Mucosa of rectum (tissue), 2 donors: ENCODE results near the gene ANKRD36C.
"Not testable (repeated sequence)": the region's sequence is repeated elsewhere in the genome, so short reads cannot be mapped to it uniquely, and the experiment has no call there.

Experiments
- H3K27ac ChIP-seq, 2 donors: one replicate each; pipeline ENCODE4 v1.7.0; 2013; ENCODE audit warnings: inconsistent platforms in 2 of 2, low read depth in 2 of 2, low read length in 2 of 2
- H3K27me3 ChIP-seq, 2 donors: one replicate each; pipeline ENCODE4 v1.7.0; 2013; ENCODE audit warnings: low read length in 2 of 2; ENCODE audit not compliant: control insufficient read depth in 2 of 2, insufficient read depth in 2 of 2
- H3K36me3 ChIP-seq, 2 donors: one replicate each; pipeline ENCODE4 v1.7.0; 2013; ENCODE audit warnings: low read length in 2 of 2; ENCODE audit not compliant: control insufficient read depth in 2 of 2, insufficient read depth in 2 of 2
- H3K4me1 ChIP-seq, 2 donors: one replicate each; pipeline ENCODE4 v1.7.0; 2013; ENCODE audit warnings: low read length in 2 of 2, mild to moderate bottlenecking in 1 of 2; ENCODE audit not compliant: control insufficient read depth in 2 of 2, insufficient read depth in 2 of 2
- H3K4me3 ChIP-seq, 2 donors: one replicate each; pipeline ENCODE4 v1.7.0; 2013; ENCODE audit warnings: low read length in 2 of 2
- H3K9ac ChIP-seq, 2 donors: one replicate each; pipeline ENCODE4 v1.7.0; 2013; ENCODE audit warnings: low read length in 2 of 2, low read depth in 1 of 2, mild to moderate bottlenecking in 1 of 2
- H3K9me3 ChIP-seq, 2 donors: one replicate each; pipeline ENCODE4 v1.7.0; 2013; ENCODE audit warnings: low read length in 2 of 2; ENCODE audit not compliant: control insufficient read depth in 2 of 2
- donor health status: healthy.
- donor health status: Normal muscosa, but diverticular disease.

Gene ANKRD36C

GRCh38 chr2:95799147-95799889 is 192.3 kb downstream of the ANKRD36C start:
- not testable (repeated sequence) for H3K4me1 ChIP-seq, H3K36me3 ChIP-seq, H3K27me3 ChIP-seq, H3K9me3 ChIP-seq, H3K9ac ChIP-seq, H3K4me3 ChIP-seq, H3K27ac ChIP-seq

- H3K4me1 ChIP-seq, H3K9me3 ChIP-seq, H3K4me3 ChIP-seq, H3K27ac ChIP-seq, H3K36me3 ChIP-seq, H3K9ac ChIP-seq, H3K27me3 ChIP-seq: not testable (repeated sequence)
Observed at GRCh38 chr2:95796249-95797099, 195.2 kb downstream of the ANKRD36C start.

- H3K4me1 ChIP-seq, H3K27me3 ChIP-seq, H3K4me3 ChIP-seq, H3K9me3 ChIP-seq, H3K9ac ChIP-seq, H3K27ac ChIP-seq, H3K36me3 ChIP-seq: not testable (repeated sequence)
Observed at GRCh38 chr2:95793970-95794369, 197.7 kb downstream of the ANKRD36C start.

- H3K4me1 ChIP-seq: not testable (repeated sequence)
Observed at GRCh38 chr2:95790180-95790579, 201.4 kb downstream of the ANKRD36C start.

GRCh38 chr2:95789385-95789784 is 202.2 kb downstream of the ANKRD36C start:
- H3K4me3 ChIP-seq, H3K27ac ChIP-seq, H3K9me3 ChIP-seq, H3K9ac ChIP-seq, H3K4me1 ChIP-seq, H3K27me3 ChIP-seq, H3K36me3 ChIP-seq: not testable (repeated sequence)

More at GRCh38 chr2:95790180-95790579, 201.4 kb downstream of the ANKRD36C start:
- H3K27me3 ChIP-seq, H3K27ac ChIP-seq, H3K9me3 ChIP-seq, H3K9ac ChIP-seq, H3K36me3 ChIP-seq, H3K4me3 ChIP-seq: not testable (repeated sequence)

- not testable (repeated sequence) for H3K9me3 ChIP-seq, H3K4me3 ChIP-seq, H3K27me3 ChIP-seq, H3K9ac ChIP-seq, H3K4me1 ChIP-seq, H3K36me3 ChIP-seq, H3K27ac ChIP-seq
Observed at GRCh38 chr2:95788642-95789041, 203.0 kb downstream of the ANKRD36C start.
